ENCODE data around the gene AGO3.
A peak's percentile ranks its signal among the peaks of the same experiment; 100 is the strongest.

Gene AGO3

DNA sequence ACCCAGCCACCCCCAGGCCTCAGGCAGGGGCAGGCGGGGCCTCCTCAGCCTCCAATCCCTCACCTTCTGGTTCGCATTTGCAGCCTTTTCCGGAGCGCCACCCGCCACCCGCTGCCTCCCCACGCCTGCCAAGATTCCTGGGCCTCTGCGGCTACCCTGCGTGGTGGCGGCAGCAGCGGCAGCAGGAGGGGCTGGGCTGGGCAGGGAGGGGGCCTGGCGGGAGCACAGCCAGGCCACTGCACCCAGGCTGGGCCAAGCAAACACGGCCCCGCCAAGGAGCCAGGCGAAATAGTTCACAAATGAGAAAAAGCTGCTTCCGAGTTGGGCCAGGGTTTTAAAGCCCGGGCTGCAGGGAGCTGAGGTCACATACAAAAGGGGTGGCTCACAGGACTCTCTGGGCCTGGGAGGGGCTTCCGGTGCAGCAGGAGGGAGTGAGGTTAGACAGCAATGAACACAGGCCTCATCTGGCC, 184.3 kb downstream of the AGO3 start:
- peak; percentile 55 for DNase-seq (ENCODE audit: extremely low read depth, low read depth)
- TF ChIP-seq, protein P1, sequence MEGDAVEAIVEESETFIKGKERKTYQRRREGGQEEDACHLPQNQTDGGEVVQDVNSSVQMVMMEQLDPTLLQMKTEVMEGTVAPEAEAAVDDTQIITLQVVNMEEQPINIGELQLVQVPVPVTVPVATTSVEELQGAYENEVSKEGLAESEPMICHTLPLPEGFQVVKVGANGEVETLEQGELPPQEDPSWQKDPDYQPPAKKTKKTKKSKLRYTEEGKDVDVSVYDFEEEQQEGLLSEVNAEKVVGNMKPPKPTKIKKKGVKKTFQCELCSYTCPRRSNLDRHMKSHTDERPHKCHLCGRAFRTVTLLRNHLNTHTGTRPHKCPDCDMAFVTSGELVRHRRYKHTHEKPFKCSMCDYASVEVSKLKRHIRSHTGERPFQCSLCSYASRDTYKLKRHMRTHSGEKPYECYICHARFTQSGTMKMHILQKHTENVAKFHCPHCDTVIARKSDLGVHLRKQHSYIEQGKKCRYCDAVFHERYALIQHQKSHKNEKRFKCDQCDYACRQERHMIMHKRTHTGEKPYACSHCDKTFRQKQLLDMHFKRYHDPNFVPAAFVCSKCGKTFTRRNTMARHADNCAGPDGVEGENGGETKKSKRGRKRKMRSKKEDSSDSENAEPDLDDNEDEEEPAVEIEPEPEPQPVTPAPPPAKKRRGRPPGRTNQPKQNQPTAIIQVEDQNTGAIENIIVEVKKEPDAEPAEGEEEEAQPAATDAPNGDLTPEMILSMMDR (IDR thresholded peaks at IDR 0.05; ENCODE audit: low read depth, low read length, missing control alignments): no peak
- H3K4me3 ChIP-seq (replicated peaks; ENCODE audit: low read depth, low read length): peak overlapping the region; percentile 7; the same call in 1 of the 2 replicates

- no peak for DNase-seq (ENCODE audit: extremely low read depth, low read depth)
- no peak overlapping the region for H3K4me3 ChIP-seq (replicated peaks; ENCODE audit: low read depth, low read length)
- TF ChIP-seq, protein P1 (IDR thresholded peaks at IDR 0.05; ENCODE audit: low read depth, low read length, missing control alignments): no peak
Measured at GRCh38 chr1:36115931-36116330, 185.0 kb downstream of the AGO3 start.

DNA sequence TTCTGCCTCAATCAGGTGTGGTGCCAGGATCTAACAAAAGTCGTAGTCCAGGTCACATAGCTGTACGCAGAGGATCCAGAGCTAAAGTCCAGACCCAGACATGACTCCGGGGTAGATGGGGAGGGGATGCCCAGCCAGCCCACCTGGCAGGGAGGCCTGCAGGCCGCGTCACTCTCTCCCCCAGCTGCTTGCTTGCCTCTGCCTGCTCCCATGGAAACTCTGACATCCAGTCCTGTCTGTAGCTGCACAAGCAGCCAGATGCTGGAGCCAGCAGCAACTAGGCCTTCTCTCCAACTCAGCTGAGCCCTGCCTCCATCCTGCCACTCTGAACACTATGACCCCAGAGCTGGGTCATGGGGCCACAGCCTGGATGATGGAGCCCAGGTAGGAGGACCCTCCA, 186.0 kb downstream of the AGO3 start:
- no peak overlapping the region for H3K4me3 ChIP-seq (replicated peaks; ENCODE audit: low read depth, low read length)
- no peak for DNase-seq (ENCODE audit: extremely low read depth, low read depth)
- TF ChIP-seq, protein P1 (IDR thresholded peaks at IDR 0.05; ENCODE audit: low read depth, low read length, missing control alignments): no peak

DNA sequence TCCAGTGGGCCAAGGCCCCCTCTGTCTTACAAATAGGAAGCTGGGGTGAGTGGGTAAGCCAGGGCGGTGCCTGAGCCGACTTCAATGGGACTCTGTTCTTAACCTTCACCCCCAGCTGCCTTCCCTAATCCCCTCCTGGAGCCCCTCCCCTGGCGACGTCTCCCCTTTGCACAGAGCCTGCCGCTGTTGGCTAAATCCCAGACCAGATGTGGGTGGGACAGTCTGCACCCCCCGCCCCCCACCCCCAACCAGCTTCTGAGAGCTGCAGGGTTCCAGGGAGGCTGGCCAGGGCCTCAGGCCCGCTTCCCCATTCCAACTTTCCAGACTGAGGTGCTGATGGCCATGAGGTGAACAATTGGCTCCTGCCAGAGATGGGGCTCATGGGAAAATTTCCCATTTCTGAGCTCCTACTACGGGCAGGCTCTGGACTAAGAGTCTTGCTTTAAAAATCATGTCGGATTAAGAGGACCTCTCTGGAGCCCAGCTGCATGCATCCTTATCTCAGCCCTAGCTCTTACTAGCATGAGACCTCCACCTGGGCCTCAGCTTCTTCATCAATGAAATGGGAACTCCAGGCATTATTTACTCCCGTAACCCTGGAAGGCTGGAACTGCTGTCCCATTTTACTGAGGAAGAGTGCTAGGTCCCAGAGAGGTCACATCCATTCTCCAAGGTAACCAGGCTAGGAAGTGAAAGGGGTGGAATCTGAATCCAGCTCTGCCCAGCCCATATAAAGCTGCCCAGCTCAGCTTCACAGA, 187.7 kb downstream of the AGO3 start:
- TF ChIP-seq, protein P1 (IDR thresholded peaks at IDR 0.05; ENCODE audit: low read depth, low read length, missing control alignments): no peak
- DNase-seq (ENCODE audit: extremely low read depth, low read depth): no peak
- H3K4me3 ChIP-seq (replicated peaks; ENCODE audit: low read depth, low read length): no peak overlapping the region

- H3K4me3 ChIP-seq (replicated peaks; ENCODE audit: low read depth, low read length): no peak overlapping the region
- DNase-seq (ENCODE audit: extremely low read depth, low read depth): no peak
- TF ChIP-seq, protein P1 (IDR thresholded peaks at IDR 0.05; ENCODE audit: low read depth, low read length, missing control alignments): no peak
Measured at GRCh38 chr1:36119456-36119855, 188.6 kb downstream of the AGO3 start.

Measured in HFF-Myc (cell line).